ENCODE data around the gene FASLG.
A peak's percentile ranks its signal among the peaks of the same experiment; 100 is the strongest.

Gene FASLG

DNA sequence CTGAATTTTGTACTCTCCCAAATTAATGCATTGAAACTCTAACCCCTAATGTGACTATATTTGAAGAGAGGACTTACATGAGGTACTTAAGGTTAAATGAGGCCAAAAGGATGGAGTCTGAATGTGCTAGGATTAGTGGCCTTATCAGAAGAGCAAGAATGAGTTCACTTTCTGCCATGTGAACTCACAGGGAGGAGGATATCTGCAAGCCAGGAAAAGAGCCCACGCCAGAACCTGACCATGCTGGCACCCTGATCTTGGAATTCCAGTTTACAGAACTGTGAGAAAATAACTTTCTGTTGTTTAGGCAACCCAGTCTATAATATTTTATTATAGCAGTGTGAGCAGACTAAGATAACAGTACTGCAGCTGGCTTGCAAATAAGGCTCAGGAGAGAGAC lies 12.2 kb upstream of the FASLG start:
- DNase-seq (ENCODE audit: low read depth in 2 of 2) = no peak

- DNase-seq (ENCODE audit: low read depth in 2 of 2) = no peak
Observed at GRCh38 chr1:172647110-172647564, 11.8 kb upstream of the FASLG start.

GRCh38 chr1:172647987-172648386 lies 10.9 kb upstream of the FASLG start:
- no peak for DNase-seq (ENCODE audit: low read depth in 2 of 2)

- DNase-seq (ENCODE audit: low read depth in 2 of 2) = no peak
Observed at GRCh38 chr1:172650474-172651193, 8.3 kb upstream of the FASLG start.

DNA sequence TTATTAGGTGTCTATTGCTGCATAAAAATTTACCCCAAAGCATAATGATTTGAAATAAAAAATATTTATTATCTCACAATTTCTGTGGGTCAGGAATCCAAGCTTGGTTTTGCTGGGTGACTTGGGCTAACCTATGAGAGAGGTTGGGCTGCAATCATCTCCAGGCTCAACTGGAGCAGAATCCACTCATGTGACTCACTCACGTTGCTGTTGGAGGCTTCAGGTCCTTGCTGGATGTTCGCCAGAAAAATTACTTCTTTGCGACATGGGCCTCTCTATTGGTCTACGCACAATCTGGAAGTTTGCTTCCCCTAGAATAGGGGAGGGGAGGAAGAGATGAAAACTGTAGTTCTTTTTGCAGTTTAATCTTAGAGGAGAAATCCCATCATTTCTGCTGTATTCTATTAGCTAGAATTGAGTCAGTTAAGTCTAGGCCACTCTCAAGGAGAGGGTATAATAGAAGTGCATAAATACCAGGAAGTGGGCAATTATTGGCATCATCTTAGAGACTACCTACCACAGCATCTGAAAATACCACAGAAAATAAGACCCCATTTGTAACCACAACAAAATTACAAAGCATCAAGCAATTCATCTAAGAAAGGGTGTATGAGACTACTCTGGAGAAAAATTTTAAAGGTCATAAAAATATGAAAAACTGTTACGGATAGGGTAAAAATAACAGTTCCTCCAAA lies 5.7 kb upstream of the FASLG start:
- no peak for DNase-seq (ENCODE audit: low read depth in 2 of 2)

DNA sequence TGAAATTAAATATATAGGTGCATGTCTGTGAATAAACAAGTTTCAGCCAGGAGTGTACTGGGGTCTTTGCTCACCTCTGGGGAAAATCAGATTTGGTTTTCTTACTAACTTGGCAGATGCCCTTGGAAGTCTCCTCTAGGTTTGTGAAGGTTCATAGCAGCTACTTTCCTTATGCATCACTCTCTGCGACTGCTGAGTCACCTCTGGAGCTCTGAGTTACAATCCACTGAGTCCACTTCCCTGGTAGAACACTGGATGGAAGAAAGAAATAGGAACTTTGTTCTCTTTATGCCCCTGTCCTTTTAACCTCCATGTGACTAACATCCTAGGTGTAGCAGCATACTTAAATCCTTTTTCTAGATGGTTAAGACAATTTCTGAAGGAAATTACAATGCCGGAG lies 4.4 kb upstream of the FASLG start:
- no peak for DNase-seq (ENCODE audit: low read depth in 2 of 2)

GRCh38 chr1:172656576-172656975 lies 2.3 kb upstream of the FASLG start:
- DNase-seq (ENCODE audit: low read depth in 2 of 2) = no peak

- no peak for DNase-seq (ENCODE audit: low read depth in 2 of 2)
Observed at GRCh38 chr1:172657586-172657985, 1.3 kb upstream of the FASLG start.

GRCh38 chr1:172661107-172661506 lies 2.2 kb downstream of the FASLG start:
- no peak for DNase-seq (ENCODE audit: low read depth in 2 of 2)

- DNase-seq (ENCODE audit: low read depth in 2 of 2) = peak; percentile 79 to 84
Observed at GRCh38 chr1:172662464-172663109, 3.7 kb downstream of the FASLG start.

DNA sequence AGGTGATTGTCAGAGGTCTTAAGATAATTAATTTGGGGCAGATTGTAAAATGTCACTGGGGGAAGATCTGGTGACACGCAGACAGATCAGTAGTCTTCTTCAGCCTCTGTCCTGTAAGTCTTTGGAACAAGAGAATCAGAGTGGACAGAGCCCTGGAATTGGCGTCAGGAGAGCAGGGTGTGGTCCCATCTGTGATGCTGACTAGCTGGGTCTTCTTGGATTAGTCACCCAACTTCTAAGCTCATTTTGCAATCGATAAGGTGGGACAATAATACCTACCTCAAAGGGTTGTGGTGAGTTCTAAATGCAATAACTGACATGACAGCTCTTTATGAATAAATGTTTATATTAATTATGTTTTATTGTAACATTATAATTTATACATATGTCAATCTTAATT lies 4.8 kb downstream of the FASLG start:
- no peak for DNase-seq (ENCODE audit: low read depth in 2 of 2)

DNA sequence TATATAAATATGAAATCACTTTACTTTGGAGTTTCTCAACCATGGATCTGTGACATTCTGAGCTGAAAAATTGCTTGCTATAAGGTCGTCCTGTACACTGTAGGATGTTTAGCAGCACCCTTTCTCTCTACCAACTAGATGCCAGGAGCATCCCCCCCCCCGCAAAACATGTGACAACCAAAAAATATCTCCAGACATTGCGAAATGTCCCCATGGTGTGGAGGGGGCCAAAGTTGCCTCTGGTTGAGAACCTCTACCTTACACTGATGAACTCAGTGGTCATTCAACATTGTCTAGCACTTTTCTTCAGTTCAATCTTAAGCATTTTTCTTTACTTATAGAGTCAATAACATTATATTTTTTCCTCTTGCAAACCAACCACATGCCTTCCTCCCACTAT lies 9.2 kb downstream of the FASLG start:
- no peak for DNase-seq (ENCODE audit: low read depth in 2 of 2)

- no peak for DNase-seq (ENCODE audit: low read depth in 2 of 2)
Observed at GRCh38 chr1:172669011-172669410, 10.1 kb downstream of the FASLG start.

GRCh38 chr1:172670316-172670715 lies 11.4 kb downstream of the FASLG start:
- DNase-seq (ENCODE audit: low read depth in 2 of 2) = no peak

- no peak for DNase-seq (ENCODE audit: low read depth in 2 of 2)
Observed at GRCh38 chr1:172670791-172671190, 11.9 kb downstream of the FASLG start.

DNA sequence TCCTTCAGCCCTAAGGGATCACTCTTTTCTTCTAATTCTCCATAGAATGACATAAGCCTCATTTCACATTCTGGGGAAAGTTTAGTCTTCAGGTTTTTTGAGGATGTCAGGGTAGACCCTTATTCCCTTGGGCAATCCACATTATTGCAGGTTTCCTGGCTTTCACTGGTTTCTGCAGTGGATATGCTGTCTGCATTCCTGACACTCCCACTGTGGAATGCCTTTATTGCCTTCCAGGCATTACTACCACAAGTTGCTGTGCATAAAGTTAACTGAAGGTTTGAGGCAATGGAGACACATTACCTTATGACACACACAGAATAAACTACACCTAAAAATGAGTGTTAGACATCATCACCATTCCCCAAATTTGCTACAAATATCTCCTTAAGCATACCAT lies 12.7 kb downstream of the FASLG start:
- DNase-seq (ENCODE audit: low read depth in 2 of 2) = no peak

DNA sequence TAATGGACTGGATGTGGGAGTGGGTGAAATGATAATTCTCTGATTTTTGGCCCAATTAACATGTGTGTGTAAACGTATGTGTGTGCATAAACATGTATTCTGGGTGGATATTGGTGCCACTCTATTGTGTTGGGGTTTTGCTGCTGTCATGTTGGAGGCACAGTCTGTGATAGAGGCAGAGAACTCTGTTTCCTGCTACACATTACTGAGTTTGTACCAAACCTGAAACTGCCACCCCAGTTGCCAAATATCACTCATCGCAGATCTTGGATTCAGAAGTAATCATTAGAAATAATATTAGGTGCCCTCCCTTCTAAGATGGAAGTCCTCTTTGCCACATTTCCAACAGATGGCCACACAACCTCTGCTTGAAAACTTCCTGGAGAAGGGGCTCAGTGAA lies 13.8 kb downstream of the FASLG start:
- no peak for DNase-seq (ENCODE audit: low read depth in 2 of 2)

GRCh38 chr1:172673761-172674160 lies 14.9 kb downstream of the FASLG start:
- no peak for DNase-seq (ENCODE audit: low read depth in 2 of 2)

DNA sequence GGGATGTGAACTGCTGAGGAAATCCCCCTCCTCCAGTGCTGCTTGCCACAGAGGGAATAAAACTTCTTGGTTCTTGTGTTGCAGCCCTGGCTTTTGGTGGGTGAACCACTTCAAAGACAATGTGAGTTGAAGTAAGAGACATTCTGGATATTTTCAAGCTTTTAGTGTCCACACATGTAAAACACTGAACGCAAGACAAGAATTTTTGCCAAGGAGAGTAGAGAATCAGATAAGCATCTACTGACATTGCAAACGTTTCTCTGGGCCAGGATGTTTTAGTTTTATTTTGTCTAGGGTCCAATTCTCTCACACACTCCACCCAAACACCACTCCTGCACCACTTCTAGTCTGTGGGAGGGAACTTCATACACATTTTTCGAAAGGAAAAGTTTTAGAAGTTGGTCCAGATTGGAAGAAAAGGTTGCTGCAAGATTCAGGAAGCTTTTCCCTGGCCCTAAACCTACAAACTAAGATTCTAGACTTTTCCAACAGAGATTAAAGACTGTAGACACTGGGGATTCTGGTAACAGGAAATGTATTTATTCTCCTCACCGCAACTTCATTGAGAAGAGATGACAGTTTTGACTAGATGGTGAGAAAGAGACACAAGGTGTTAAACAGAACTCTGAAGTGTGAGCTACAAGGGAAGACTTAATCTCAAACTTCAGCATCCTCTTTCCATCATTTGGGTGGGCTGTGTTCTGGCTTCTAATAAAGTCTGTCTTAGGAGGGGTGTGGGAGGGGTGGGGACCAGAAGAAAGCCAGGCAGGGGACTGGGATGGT lies 16.1 kb downstream of the FASLG start:
- DNase-seq (ENCODE audit: low read depth in 2 of 2) = no peak

GRCh38 chr1:172679000-172679772 lies 20.3 kb downstream of the FASLG start:
- DNase-seq (ENCODE audit: low read depth in 2 of 2) = no peak

- no peak for DNase-seq (ENCODE audit: low read depth in 2 of 2)
Observed at GRCh38 chr1:172680244-172680643, 21.3 kb downstream of the FASLG start.

All from stimulated activated CD8-positive, alpha-beta memory T cell treated with anti-CD3 and anti-CD28 coated beads, Interleukin-2, amount 100 ng/mL, for 48 hours (primary cell).